ENCODE data around the gene RETREG2. TPM values are rescaled to one million over a fixed set of nuclear protein-coding genes. Genes with fewer than 3 reads are reported as not detected.

RETREG2 gene
- total RNA-seq, 2 donors from 2014 or later: 94.4 to 116 TPM

DNA sequence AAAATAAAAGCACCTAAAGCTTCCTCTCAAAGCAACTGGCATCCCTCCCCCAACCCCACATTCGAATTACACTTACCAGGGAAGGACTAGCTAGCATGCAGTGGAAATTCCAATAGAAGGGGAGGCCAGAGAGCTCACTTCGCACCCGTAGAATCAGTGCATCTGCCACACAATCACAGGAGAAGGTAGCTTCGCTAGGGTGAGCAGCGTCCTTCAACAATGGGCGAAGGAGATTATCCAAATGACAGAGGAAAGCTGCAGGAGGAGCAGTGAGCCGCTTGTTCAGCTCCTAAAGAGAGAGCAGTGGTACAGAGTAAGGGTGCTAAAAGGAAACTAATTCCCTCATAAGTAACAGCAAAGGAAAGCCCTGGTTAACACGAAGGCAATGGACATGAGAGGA is 20.7 kb upstream of the RETREG2 start:
- Histone ChIP-seq H3K9me3 (no peaks in the 10 kb centered on the region), H3K9ac (ENCODE audit: low read depth in 2 of 2, low read length in 2 of 2) (no peak overlapping the region), H3K27ac (no peak overlapping the region), H3K4me1 (no peaks in the 10 kb centered on the region), H3K4me3 (no peak overlapping the region), H3K36me3 (no peaks in the 10 kb centered on the region), H3K27me3 (no peaks in the 10 kb centered on the region)
- TF ChIP-seq, protein P1, sequence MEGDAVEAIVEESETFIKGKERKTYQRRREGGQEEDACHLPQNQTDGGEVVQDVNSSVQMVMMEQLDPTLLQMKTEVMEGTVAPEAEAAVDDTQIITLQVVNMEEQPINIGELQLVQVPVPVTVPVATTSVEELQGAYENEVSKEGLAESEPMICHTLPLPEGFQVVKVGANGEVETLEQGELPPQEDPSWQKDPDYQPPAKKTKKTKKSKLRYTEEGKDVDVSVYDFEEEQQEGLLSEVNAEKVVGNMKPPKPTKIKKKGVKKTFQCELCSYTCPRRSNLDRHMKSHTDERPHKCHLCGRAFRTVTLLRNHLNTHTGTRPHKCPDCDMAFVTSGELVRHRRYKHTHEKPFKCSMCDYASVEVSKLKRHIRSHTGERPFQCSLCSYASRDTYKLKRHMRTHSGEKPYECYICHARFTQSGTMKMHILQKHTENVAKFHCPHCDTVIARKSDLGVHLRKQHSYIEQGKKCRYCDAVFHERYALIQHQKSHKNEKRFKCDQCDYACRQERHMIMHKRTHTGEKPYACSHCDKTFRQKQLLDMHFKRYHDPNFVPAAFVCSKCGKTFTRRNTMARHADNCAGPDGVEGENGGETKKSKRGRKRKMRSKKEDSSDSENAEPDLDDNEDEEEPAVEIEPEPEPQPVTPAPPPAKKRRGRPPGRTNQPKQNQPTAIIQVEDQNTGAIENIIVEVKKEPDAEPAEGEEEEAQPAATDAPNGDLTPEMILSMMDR (IDR thresholded peaks at IDR 0.05): no peak
- intact Hi-C loops (cut with DNase I): loop anchor here (5.0 kb wide), 2 partner anchors 100 to 130 kb away; no protein-coding TSS in a partner anchor
- DNase-seq: no peak

DNA sequence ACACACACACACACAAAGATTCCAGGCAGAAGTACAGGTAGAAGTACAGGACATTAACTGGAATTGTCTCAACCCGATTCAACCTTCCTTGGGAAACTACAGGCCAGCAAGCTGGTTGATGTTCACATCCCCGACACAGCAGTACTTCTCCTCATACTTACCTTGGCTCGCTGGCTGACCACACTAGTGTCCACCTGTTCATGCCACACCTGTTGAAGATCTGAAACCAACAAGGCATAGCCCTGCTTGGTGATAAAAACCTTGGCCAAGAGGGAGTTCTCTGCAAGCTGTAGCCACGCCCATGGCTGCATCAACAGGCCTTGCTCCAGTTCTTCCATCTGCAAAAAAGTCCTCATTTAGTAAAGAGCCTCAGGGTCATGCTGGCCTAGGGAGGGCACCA is 20.1 kb upstream of the RETREG2 start:
- H3K4me1 ChIP-seq: no peaks in the 10 kb centered on the region
- H3K27ac ChIP-seq: no peak overlapping the region
- no peaks in the 10 kb centered on the region for H3K9me3 ChIP-seq
- H3K9ac ChIP-seq (ENCODE audit: low read depth in 2 of 2, low read length in 2 of 2): no peak overlapping the region
- TF ChIP-seq, protein P1 (IDR thresholded peaks at IDR 0.05): no peak
- no peaks in the 10 kb centered on the region for H3K36me3 ChIP-seq
- intact Hi-C loops (cut with DNase I): loop anchor here (5.0 kb wide), 2 partner anchors 101 to 131 kb away; no protein-coding TSS in a partner anchor
- DNase-seq: no peak
- no peaks in the 10 kb centered on the region for H3K27me3 ChIP-seq
- H3K4me3 ChIP-seq: no peak overlapping the region

DNA sequence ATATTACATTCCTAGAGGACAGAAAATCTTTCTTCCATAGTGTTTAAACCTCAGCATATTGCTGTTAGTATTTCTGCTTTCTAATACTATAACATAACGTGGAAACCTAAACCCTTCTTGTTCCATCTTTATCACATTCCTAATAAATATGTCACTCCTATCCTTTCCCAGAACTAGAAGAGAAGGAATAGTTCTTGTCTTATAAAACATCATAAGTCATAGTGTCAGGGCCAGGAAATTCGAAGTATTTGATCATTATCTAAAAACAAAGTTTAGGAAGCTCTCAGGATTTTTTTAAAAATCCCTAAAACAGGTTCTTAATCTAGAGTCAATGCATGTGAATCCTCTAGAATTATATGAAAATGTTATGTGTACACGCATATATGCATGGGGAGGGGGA is 19.5 kb upstream of the RETREG2 start:
- intact Hi-C loops (cut with DNase I): loop anchor here (5.0 kb wide), 2 partner anchors 101 to 131 kb away; no protein-coding TSS in a partner anchor
- Histone ChIP-seq H3K36me3 (no peaks in the 10 kb centered on the region), H3K27me3 (no peaks in the 10 kb centered on the region), H3K9ac (ENCODE audit: low read depth in 2 of 2, low read length in 2 of 2) (no peak overlapping the region), H3K4me3 (no peak overlapping the region), H3K9me3 (no peaks in the 10 kb centered on the region), H3K4me1 (no peaks in the 10 kb centered on the region), H3K27ac (no peak overlapping the region)
- DNase-seq: no peak
- TF ChIP-seq, protein P1 (IDR thresholded peaks at IDR 0.05): no peak

DNA sequence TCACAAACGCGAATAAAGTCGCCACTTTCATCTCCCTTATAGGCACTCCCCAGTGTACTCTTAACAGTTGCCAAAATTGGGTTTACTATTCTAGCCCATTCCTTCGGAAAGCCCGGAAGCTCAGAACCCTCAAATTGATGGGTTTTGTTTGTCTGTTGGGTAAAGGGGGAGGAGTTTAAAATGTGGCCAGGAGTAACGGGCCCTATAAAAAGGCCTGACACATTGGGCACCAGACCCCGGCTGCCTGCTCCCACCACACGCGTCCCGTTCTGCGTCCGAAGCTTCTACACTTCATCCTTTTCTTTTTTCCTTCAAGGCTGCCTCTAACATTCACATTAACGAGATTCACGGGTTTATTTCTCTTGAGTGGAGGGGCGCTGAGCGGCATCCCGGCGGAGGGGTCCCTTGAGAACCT is 18.3 kb upstream of the RETREG2 start:
- Histone ChIP-seq H3K4me1 (no peaks in the 10 kb centered on the region), H3K36me3 (no peaks in the 10 kb centered on the region), H3K27ac (peak overlapping the region; percentile 94), H3K9ac (ENCODE audit: low read depth in 2 of 2, low read length in 2 of 2) (peak overlapping the region; percentile 48 to 61), H3K9me3 (no peaks in the 10 kb centered on the region), H3K27me3 (no peaks in the 10 kb centered on the region), H3K4me3 (peak overlapping the region; percentile 60)
- intact Hi-C loops (cut with DNase I): loop anchor here (2.0 to 5.0 kb wide), 3 partner anchors 102 to 137 kb away; no protein-coding TSS in a partner anchor
- DNase-seq: no peak
- TF ChIP-seq, protein P1 (IDR thresholded peaks at IDR 0.05): no peak

DNA sequence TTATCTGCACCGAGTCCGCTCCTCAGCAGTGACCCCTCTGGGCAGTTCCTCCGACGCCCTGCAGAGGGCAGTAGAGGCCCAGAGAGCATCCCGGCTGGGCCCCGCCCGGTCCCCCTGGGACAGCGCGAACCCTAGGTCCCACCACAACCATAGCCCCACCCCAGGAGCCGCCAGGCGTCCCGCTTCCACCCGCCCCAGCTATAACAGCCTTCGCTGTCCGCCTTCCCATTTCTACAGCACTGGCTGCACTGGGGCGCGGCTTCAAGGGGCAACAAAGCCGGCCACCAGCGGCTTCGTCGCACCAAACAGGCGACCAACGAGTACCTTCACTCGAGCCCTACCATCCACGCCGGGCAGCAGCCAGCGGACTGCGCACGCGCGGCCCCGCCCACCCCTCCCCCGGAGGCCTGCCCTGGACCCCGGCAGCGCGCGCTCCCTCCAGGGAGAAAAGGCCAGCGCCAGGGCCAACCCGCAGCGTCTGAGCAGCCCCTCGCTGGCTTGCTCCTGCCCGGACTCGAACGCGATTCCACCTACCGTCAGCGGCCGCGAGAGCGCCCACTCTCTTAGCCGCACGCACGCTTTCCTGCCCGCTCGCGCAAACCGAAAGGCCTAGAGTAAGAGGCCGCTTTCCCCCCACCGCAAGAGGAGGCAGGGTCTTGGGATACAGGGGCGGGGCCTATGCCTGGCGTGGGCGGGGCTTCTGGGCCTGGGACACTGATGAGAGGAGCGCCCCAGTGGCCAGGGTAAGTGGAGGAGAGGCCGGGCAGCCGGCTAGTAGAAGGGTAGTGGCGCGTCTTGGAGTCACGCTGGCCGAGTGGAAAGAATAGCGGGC is 17.7 kb upstream of the RETREG2 start, which contains the start of gene NHEJ1:
TSS of gene NHEJ1 (minus strand) at position 630 of the 832 bp plus-strand sequence. CDS start 2,453 bp downstream, outside the sequence.
- Histone ChIP-seq H3K27me3 (no peaks in the 10 kb centered on the region), H3K27ac (peak within 1 kb of the TSS; percentile 94), H3K4me1 (no peaks in the 10 kb centered on the region), H3K9me3 (no peaks in the 10 kb centered on the region), H3K4me3 (peak within 1 kb of the TSS; percentile 60), H3K36me3 (no peaks in the 10 kb centered on the region), H3K9ac (ENCODE audit: low read depth in 2 of 2, low read length in 2 of 2) (peak within 1 kb of the TSS; percentile 61 to 73)
- DNase-seq: peak; percentile 100
- intact Hi-C loops (cut with DNase I): loop anchor here (2.0 kb wide), 1 partner anchor 136 kb away; no protein-coding TSS in a partner anchor
- TF ChIP-seq, protein P1 (IDR thresholded peaks at IDR 0.05): peak; percentile 100

All from colonic mucosa (tissue), 4 donors.